ENCODE measurements around the gene GPANK1. TPM values are rescaled to one million over a fixed set of nuclear protein-coding genes. Genes with fewer than 3 reads are reported as not detected.
A peak's percentile ranks its signal among the peaks of the same experiment; 100 is the strongest.

Gene GPANK1
- total and polyA plus RNA-seq, 9 of the 15 experiments (the other 6 are each of a cell fraction or from before 2014, with no cell fraction given), result 32.2 to 111 (median 46.3) TPM

DNA sequence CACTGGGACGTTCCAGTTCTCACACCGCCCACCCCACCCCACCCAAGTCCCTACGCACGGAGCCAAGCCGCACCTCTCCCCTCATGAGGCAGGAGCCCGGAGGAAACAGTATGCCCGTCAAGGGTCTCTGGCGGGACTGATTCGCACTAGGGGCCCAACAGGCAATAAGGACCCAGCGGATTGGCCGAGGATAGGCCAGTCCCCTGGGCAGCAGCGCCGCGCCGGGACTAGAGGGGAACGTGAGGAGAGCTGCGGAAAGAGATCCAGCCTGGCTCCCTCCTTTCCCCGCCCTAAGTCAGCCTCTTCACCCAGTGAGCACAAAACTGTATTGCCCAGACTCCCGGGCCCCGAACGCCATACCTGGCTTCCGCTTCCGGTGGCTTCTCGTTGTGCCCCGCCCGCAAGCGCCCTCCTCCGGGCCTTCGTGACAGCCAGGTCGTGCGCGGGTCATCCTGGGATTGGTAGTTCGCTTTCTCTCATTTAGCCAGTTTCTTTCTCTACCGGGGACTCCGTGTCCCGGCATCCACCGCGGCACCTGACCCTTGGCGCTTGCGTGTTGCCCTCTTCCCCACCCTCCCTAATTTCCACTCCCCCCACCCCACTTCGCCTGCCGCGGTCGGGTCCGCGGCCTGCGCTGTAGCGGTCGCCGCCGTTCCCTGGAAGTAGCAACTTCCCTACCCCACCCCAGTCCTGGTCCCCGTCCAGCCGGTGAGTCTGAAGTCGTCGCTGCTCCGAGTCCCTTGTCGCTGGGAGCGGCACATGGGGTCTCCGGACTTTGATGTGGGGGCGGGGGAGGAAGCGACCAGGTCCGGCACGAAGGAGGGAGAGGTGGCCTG, 922 bp upstream of the GPANK1 start, which contains the start of gene CSNK2B (continued):
- peak; percentile 63; the same call in 1 of the 2 replicates for TF ChIP-seq IFI16 (CRISPR knock-in tag; IDR thresholded peaks at IDR 0.05)
- TF ChIP-seq, protein P1, sequence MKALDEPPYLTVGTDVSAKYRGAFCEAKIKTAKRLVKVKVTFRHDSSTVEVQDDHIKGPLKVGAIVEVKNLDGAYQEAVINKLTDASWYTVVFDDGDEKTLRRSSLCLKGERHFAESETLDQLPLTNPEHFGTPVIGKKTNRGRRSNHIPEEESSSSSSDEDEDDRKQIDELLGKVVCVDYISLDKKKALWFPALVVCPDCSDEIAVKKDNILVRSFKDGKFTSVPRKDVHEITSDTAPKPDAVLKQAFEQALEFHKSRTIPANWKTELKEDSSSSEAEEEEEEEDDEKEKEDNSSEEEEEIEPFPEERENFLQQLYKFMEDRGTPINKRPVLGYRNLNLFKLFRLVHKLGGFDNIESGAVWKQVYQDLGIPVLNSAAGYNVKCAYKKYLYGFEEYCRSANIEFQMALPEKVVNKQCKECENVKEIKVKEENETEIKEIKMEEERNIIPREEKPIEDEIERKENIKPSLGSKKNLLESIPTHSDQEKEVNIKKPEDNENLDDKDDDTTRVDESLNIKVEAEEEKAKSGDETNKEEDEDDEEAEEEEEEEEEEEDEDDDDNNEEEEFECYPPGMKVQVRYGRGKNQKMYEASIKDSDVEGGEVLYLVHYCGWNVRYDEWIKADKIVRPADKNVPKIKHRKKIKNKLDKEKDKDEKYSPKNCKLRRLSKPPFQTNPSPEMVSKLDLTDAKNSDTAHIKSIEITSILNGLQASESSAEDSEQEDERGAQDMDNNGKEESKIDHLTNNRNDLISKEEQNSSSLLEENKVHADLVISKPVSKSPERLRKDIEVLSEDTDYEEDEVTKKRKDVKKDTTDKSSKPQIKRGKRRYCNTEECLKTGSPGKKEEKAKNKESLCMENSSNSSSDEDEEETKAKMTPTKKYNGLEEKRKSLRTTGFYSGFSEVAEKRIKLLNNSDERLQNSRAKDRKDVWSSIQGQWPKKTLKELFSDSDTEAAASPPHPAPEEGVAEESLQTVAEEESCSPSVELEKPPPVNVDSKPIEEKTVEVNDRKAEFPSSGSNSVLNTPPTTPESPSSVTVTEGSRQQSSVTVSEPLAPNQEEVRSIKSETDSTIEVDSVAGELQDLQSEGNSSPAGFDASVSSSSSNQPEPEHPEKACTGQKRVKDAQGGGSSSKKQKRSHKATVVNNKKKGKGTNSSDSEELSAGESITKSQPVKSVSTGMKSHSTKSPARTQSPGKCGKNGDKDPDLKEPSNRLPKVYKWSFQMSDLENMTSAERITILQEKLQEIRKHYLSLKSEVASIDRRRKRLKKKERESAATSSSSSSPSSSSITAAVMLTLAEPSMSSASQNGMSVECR (CRISPR knock-in tag; IDR thresholded peaks at IDR 0.05), result peak; percentile 30
- TF ChIP-seq, protein P2, sequence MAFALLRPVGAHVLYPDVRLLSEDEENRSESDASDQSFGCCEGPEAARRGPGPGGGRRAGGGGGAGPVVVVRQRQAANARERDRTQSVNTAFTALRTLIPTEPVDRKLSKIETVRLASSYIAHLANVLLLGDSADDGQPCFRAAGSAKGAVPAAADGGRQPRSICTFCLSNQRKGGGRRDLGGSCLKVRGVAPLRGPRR (CRISPR knock-in tag; IDR thresholded peaks at IDR 0.05), result peak; percentile 84
- TF ChIP-seq ATF7 (IDR thresholded peaks at IDR 0.05), result peak; percentile 79; the same call in 1 of the 2 replicates
- TF ChIP-seq, protein P3, sequence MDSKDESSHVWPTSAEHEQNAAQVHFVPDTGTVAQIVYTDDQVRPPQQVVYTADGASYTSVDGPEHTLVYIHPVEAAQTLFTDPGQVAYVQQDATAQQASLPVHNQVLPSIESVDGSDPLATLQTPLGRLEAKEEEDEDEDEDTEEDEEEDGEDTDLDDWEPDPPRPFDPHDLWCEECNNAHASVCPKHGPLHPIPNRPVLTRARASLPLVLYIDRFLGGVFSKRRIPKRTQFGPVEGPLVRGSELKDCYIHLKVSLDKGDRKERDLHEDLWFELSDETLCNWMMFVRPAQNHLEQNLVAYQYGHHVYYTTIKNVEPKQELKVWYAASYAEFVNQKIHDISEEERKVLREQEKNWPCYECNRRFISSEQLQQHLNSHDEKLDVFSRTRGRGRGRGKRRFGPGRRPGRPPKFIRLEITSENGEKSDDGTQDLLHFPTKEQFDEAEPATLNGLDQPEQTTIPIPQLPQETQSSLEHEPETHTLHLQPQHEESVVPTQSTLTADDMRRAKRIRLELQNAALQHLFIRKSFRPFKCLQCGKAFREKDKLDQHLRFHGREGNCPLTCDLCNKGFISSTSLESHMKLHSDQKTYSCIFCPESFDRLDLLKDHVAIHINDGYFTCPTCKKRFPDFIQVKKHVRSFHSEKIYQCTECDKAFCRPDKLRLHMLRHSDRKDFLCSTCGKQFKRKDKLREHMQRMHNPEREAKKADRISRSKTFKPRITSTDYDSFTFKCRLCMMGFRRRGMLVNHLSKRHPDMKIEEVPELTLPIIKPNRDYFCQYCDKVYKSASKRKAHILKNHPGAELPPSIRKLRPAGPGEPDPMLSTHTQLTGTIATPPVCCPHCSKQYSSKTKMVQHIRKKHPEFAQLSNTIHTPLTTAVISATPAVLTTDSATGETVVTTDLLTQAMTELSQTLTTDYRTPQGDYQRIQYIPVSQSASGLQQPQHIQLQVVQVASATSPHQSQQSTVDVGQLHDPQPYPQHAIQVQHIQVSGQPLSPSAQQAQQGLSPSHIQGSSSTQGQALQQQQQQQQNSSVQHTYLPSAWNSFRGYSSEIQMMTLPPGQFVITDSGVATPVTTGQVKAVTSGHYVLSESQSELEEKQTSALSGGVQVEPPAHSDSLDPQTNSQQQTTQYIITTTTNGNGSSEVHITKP (IDR thresholded peaks at IDR 0.05; ENCODE audit: partially characterized antibody), result no peak
- TF ChIP-seq NCOR1 (IDR thresholded peaks at IDR 0.05), result no peak
- TF ChIP-seq BRF1 (IDR thresholded peaks at IDR 0.05; ENCODE audit: borderline replicate concordance, extremely low read depth, insufficient read length), result no peak
- TF ChIP-seq, protein P4, sequence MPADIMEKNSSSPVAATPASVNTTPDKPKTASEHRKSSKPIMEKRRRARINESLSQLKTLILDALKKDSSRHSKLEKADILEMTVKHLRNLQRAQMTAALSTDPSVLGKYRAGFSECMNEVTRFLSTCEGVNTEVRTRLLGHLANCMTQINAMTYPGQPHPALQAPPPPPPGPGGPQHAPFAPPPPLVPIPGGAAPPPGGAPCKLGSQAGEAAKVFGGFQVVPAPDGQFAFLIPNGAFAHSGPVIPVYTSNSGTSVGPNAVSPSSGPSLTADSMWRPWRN (IDR thresholded peaks at IDR 0.05; ENCODE audit: low read depth), result no peak
- no peak for TF ChIP-seq ADNP (tag; IDR thresholded peaks at IDR 0.05)
- TF ChIP-seq, protein P5, sequence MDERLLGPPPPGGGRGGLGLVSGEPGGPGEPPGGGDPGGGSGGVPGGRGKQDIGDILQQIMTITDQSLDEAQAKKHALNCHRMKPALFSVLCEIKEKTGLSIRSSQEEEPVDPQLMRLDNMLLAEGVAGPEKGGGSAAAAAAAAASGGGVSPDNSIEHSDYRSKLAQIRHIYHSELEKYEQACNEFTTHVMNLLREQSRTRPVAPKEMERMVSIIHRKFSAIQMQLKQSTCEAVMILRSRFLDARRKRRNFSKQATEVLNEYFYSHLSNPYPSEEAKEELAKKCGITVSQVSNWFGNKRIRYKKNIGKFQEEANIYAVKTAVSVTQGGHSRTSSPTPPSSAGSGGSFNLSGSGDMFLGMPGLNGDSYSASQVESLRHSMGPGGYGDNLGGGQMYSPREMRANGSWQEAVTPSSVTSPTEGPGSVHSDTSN (CRISPR knock-in tag; IDR thresholded peaks at IDR 0.05; ENCODE audit: low read depth), result no peak
- TF ChIP-seq, protein P5 (tag; conservative IDR thresholded peaks at IDR 0.05; ENCODE audit: low read depth), result no peak; the same call in 1 of the 2 replicates
- TF ChIP-seq YY1 (IDR thresholded peaks at IDR 0.05; ENCODE audit: borderline replicate concordance in 1 of 3, control insufficient read depth in 1 of 3, extremely low read depth in 1 of 3, insufficient read depth in 3 of 3, insufficient read length in 1 of 3, insufficient replicate concordance in 2 of 3, low read depth in 1 of 3, low read length in 2 of 3), result peak; percentile 24 to 89 (median 86)
